IMR-90 (cell line): ENCODE measurements around the gene LHPP. TPM values are rescaled to one million over a fixed set of nuclear protein-coding genes. Genes with fewer than 3 reads are reported as not detected.

Experiments
- ATAC-seq: fragments of 200-7000 bp; cut with Tn5 transposase; 2 replicates; pipeline ENCODE4 v1.9.1; 2020; ENCODE audit warnings: low read depth, mild to moderate bottlenecking, moderate library complexity
- BruUV-seq: library from RNA; stranded (reverse); fragments of 400-500 nt; replicated peaks from 2 replicates; lab custom pipeline; 2021; lab: Mats Ljungman, UMichigan
- CTCF ChIA-PET: fragments of 300-600 bp; formaldehyde crosslinking; extraction: SDS; loops from one replicate; lab custom pipeline; 2021; ENCODE audit warnings: antibody characterized with exemption; lab: Yijun Ruan, JAX
- POLR2A ChIA-PET: fragments of 300-600 bp; sonication (Branson Sonifier 250); formaldehyde crosslinking; loops from one replicate; lab custom pipeline; 2022; ENCODE audit warnings: antibody characterized with exemption; ENCODE audit not compliant: unreplicated experiment; lab: Charles Lee
- DNase-seq: peaks from one replicate; pipeline ENCODE4 v3.0.0; 2013
- H2AFZ ChIP-seq: replicated peaks from 2 replicates; pipeline ENCODE3; 2013; ENCODE audit warnings: low read length, mild to moderate bottlenecking; ENCODE audit not compliant: poor library complexity
- H2AK5ac ChIP-seq: 2 replicates; pipeline ENCODE4 v1.6.1; 2013; ENCODE audit warnings: low read depth, low read length, inconsistent platforms
- H2AK9ac ChIP-seq: replicated peaks from 2 replicates; pipeline ENCODE3; 2013; ENCODE audit warnings: mild to moderate bottlenecking, low read depth, low read length, moderate library complexity; ENCODE audit not compliant: poor library complexity
- H2BK120ac ChIP-seq: 2 replicates; pipeline ENCODE4 v1.6.1; 2013; ENCODE audit warnings: low read depth, low read length, inconsistent platforms
- H2BK15ac ChIP-seq: 3 replicates; pipeline ENCODE4 v1.6.1; 2013; ENCODE audit warnings: low read depth, low read length, inconsistent platforms
- H2BK20ac ChIP-seq: 2 replicates; pipeline ENCODE4 v1.6.1; 2013; ENCODE audit warnings: low read depth, mild to moderate bottlenecking, inconsistent platforms, low read length, moderate library complexity
- H2BK5ac ChIP-seq: 2 replicates; pipeline ENCODE4 v1.6.1; 2013; ENCODE audit warnings: mild to moderate bottlenecking, low read depth, low read length, inconsistent platforms; ENCODE audit not compliant: poor library complexity, severe bottlenecking
- H3K14ac ChIP-seq: replicated peaks from 2 replicates; pipeline ENCODE4 v1.6.1; 2013; ENCODE audit warnings: low read depth, low read length, inconsistent platforms
- H3K18ac ChIP-seq: 2 replicates; pipeline ENCODE4 v1.6.1; 2013; ENCODE audit warnings: low read depth, low read length, control low read depth
- H3K23ac ChIP-seq: 2 replicates; pipeline ENCODE4 v1.6.1; 2013; ENCODE audit warnings: low read depth, low read length, inconsistent platforms
- H3K27ac ChIP-seq: 2 replicates; pipeline ENCODE4 v1.5.1; 2013; ENCODE audit warnings: mild to moderate bottlenecking, control low read depth, low read length; ENCODE audit not compliant: insufficient read depth
- H3K27me3 ChIP-seq: 2 replicates; pipeline ENCODE4 v1.6.1; 2013; ENCODE audit warnings: low read length; ENCODE audit not compliant: control insufficient read depth, insufficient read depth
- H3K36me3 ChIP-seq: 2 replicates; pipeline ENCODE4 v1.6.1; 2013; ENCODE audit warnings: low read length, mixed read lengths; ENCODE audit not compliant: control insufficient read depth, insufficient read depth
- H3K4ac ChIP-seq: 2 replicates; pipeline ENCODE4 v1.6.1; 2013; ENCODE audit warnings: low read depth, low read length, inconsistent platforms
- H3K4me1 ChIP-seq: 2 replicates; pipeline ENCODE4 v1.6.1; 2013; ENCODE audit warnings: low read length, mixed read lengths; ENCODE audit not compliant: control insufficient read depth, insufficient read depth
- H3K4me2 ChIP-seq: 2 replicates; pipeline ENCODE4 v1.6.1; 2013; ENCODE audit warnings: low read depth, mild to moderate bottlenecking, control low read depth, low read length, moderate library complexity
- H3K4me3 ChIP-seq: 2 replicates; pipeline ENCODE4 v1.5.1; 2013; ENCODE audit warnings: low read depth, mild to moderate bottlenecking, control low read depth, low read length, moderate library complexity; ENCODE audit not compliant: insufficient read depth
- H3K56ac ChIP-seq: 2 replicates; pipeline ENCODE4 v1.6.1; 2013; ENCODE audit warnings: low read length, inconsistent platforms; ENCODE audit not compliant: insufficient read depth; ENCODE audit errors: extremely low read depth
- H3K79me1 ChIP-seq, 2 experiments: 2 replicates each; pipeline ENCODE4 v1.6.1; 2013; ENCODE audit warnings: low read length in 2 of 2, inconsistent platforms in 1 of 2, low read depth in 1 of 2
- H3K9ac ChIP-seq: 2 replicates; pipeline ENCODE4 v1.6.1; 2013; ENCODE audit warnings: low read depth, low read length, control low read depth
- H3K9me1 ChIP-seq: 2 replicates; pipeline ENCODE4 v1.6.1; 2013; ENCODE audit warnings: low read length, inconsistent platforms; ENCODE audit not compliant: insufficient read depth
- H3K9me3 ChIP-seq: 2 replicates; pipeline ENCODE4 v1.6.1; 2013; ENCODE audit warnings: low read length; ENCODE audit not compliant: control insufficient read depth, insufficient read depth
- H4K20me1 ChIP-seq: 2 replicates; pipeline ENCODE4 v1.6.1; 2013; ENCODE audit warnings: low read length, inconsistent platforms; ENCODE audit not compliant: insufficient read depth
- H4K5ac ChIP-seq: 2 replicates; pipeline ENCODE4 v1.6.1; 2013; ENCODE audit warnings: mild to moderate bottlenecking, low read depth, low read length, control low read depth
- H4K8ac ChIP-seq, 2 experiments: 2 replicates each; pipeline ENCODE4 v1.6.1; 2013; ENCODE audit warnings: low read depth in 2 of 2, low read length in 2 of 2, control low read depth in 1 of 2, inconsistent platforms in 1 of 2
- H4K91ac ChIP-seq: 2 replicates; pipeline ENCODE4 v1.6.1; 2013; ENCODE audit warnings: low read depth, low read length, inconsistent platforms; ENCODE audit not compliant: insufficient read depth
- BHLHE40 ChIP-seq: fragments of 150-350 bp; IDR thresholded peaks from 2 replicates; pipeline ENCODE4 v1.6.1; 2016; ENCODE audit warnings: mild to moderate bottlenecking, low read depth, low read length
- CEBPB ChIP-seq: IDR thresholded peaks from 2 replicates; pipeline ENCODE4 v1.6.1; 2012; ENCODE audit warnings: low read depth, low read length, improper control_type of control experiment
- CHD1 ChIP-seq: IDR thresholded peaks from 2 replicates; pipeline ENCODE4 v1.6.1; 2012; ENCODE audit warnings: low read depth, low read length, improper control_type of control experiment
- CTCF ChIP-seq: conservative IDR thresholded peaks from 2 replicates; pipeline ENCODE4 v1.5.1; 2012; ENCODE audit warnings: mild to moderate bottlenecking, low read depth, low read length, improper control_type of control experiment
- FOS ChIP-seq: fragments of 150-350 bp; IDR thresholded peaks from 2 replicates; pipeline ENCODE4 v1.6.1; 2016; ENCODE audit warnings: low read depth, low read length
- MAFK ChIP-seq: IDR thresholded peaks from 2 replicates; pipeline ENCODE4 v1.6.1; 2012; ENCODE audit warnings: low read depth, low read length, improper control_type of control experiment
- MAZ ChIP-seq: IDR thresholded peaks from 2 replicates; pipeline ENCODE4 v1.6.1; 2012; ENCODE audit warnings: low read depth, mild to moderate bottlenecking, low read length, improper control_type of control experiment, moderate library complexity, borderline replicate concordance
- MXI1 ChIP-seq: IDR thresholded peaks from 2 replicates; pipeline ENCODE4 v1.6.1; 2012; ENCODE audit warnings: low read depth, mild to moderate bottlenecking, low read length, moderate library complexity, borderline replicate concordance
- NFE2L2 ChIP-seq: fragments of 150-350 bp; IDR thresholded peaks from 2 replicates; pipeline ENCODE4 v1.6.1; 2016; ENCODE audit warnings: low read depth, mild to moderate bottlenecking, low read length
- POLR2A ChIP-seq: IDR thresholded peaks from 2 replicates; pipeline ENCODE4 v1.6.1; 2012; ENCODE audit warnings: mild to moderate bottlenecking, low read depth, low read length
- RAD21 ChIP-seq: IDR thresholded peaks from 2 replicates; pipeline ENCODE4 v1.6.1; 2012; ENCODE audit warnings: low read length, improper control_type of control experiment
- RCOR1 ChIP-seq: IDR thresholded peaks from 2 replicates; pipeline ENCODE4 v1.6.1; 2012; ENCODE audit warnings: mild to moderate bottlenecking, low read length, improper control_type of control experiment; ENCODE audit not compliant: insufficient replicate concordance
- RFX5 ChIP-seq: IDR thresholded peaks from 2 replicates; pipeline ENCODE4 v1.8.0; 2012; ENCODE audit warnings: low read depth, mild to moderate bottlenecking, low read length, moderate library complexity
- SMC3 ChIP-seq: fragments of 150-350 bp; IDR thresholded peaks from 2 replicates; pipeline ENCODE4 v1.6.1; 2016; ENCODE audit warnings: low read depth, mild to moderate bottlenecking, antibody characterized with exemption, low read length, moderate library complexity
- USF2 ChIP-seq: fragments of 150-350 bp; IDR thresholded peaks from 2 replicates; pipeline ENCODE4 v1.6.1; 2017; ENCODE audit warnings: mild to moderate bottlenecking, antibody characterized with exemption, low read length, low read depth
- WGBS, 2 experiments: methylation state at CpG; one replicate each; pipeline versions ENCODE4 v1.1.5 to v1.1.7; 2013; ENCODE audit warnings: missing lambda C conversion rate in 2 of 2; ENCODE audit not compliant: insufficient read length in 1 of 2; ENCODE audit errors: extremely low coverage in 2 of 2; 5-methylcytosine and 5-hydroxymethylcytosine counted together
- dilution Hi-C: fragments of 300-500 bp; cut with HindIII; formaldehyde crosslinking; loops from one replicate; pipeline ENCODE4 v1.14.3; 2018; ENCODE audit warnings: low sequenced_read_pairs; ENCODE audit not compliant: unreplicated experiment
- in situ Hi-C: fragments of 300-500 bp; cut with MboI; formaldehyde crosslinking; loops from 3 replicates; pipeline ENCODE4 v1.14.3; 2019; ENCODE audit warnings: low sequenced_read_pairs, inconsistent platforms, mixed read lengths
- intact Hi-C: fragments of 100-400 bp; cut with micrococcal nuclease; formaldehyde crosslinking; loops from 2 replicates; pipeline ENCODE4 v1.10.0; 2022
- polyA plus RNA-seq, 3 experiments: library from polyadenylated mRNA; depleted of rRNA; stranded (reverse); fragments of >200 nt; gene quantifications; 2 replicates each; pipeline ENCODE4 v1.2.3, GENCODE V29; 2012; ENCODE audit warnings: low replicate concordance in 1 of 3
- total RNA-seq: library from RNA; depleted of rRNA; stranded (reverse); fragments of >200 nt; gene quantifications from 2 replicates; pipeline ENCODE4 v1.2.3, GENCODE V29; 2012
- TF ChIP-seq, protein P1 (sequence below): fragments of 150-350 bp; IDR thresholded peaks from 2 replicates; pipeline ENCODE4 v1.6.1; 2016; ENCODE audit warnings: low read depth, mild to moderate bottlenecking, low read length, moderate library complexity, borderline replicate concordance

LHPP gene
- total and polyA plus RNA-seq, 2 of the 4 experiments (the other 2 are of a cell fraction) = 2.7 to 8.3 TPM

GRCh38 chr10:124637091-124637700 is 175.6 kb downstream of the LHPP start:
- Histone ChIP-seq H2BK120ac (no peak overlapping the region), H3K23ac (no peak overlapping the region), H2AK5ac (no peak overlapping the region), H3K4me1 (peaks cover 10% of the 10 kb centered on the region; the same call in 1 of the 2 replicates), H3K4me2 (no peak overlapping the region), H3K27ac (no peak overlapping the region), H2BK15ac (no peak overlapping the region), H3K4me3 (no peak overlapping the region), H2AK9ac (no peak overlapping the region), H2BK20ac (no peak overlapping the region), H4K5ac (no peak overlapping the region), H2BK5ac (no peak overlapping the region), H4K91ac (no peak overlapping the region), H3K79me1 (peaks cover 0 to 13% of the 10 kb centered on the region in 2 experiments; a peak in 1 of 4 replicates), H3K36me3 (no peaks in the 10 kb centered on the region), H3K27me3 (no peaks in the 10 kb centered on the region), H3K4ac (no peak overlapping the region), H3K14ac (no peak overlapping the region), H3K56ac (no peak overlapping the region), H3K18ac (no peak overlapping the region), H2AFZ (no peak overlapping the region), H3K9ac (no peak overlapping the region), H4K20me1 (peaks cover 3% of the 10 kb centered on the region), H3K9me1 (peaks cover 10% of the 10 kb centered on the region), H3K9me3 (no peaks in the 10 kb centered on the region), H4K8ac (no peak overlapping the region)
- no TSS peak for BruUV-seq
- ATAC-seq (no peak), DNase-seq (no peak)
- TF ChIP-seq, protein P1, sequence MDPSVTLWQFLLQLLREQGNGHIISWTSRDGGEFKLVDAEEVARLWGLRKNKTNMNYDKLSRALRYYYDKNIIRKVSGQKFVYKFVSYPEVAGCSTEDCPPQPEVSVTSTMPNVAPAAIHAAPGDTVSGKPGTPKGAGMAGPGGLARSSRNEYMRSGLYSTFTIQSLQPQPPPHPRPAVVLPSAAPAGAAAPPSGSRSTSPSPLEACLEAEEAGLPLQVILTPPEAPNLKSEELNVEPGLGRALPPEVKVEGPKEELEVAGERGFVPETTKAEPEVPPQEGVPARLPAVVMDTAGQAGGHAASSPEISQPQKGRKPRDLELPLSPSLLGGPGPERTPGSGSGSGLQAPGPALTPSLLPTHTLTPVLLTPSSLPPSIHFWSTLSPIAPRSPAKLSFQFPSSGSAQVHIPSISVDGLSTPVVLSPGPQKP = no peak
- no peak for TF ChIP-seq RAD21
- no peak for TF ChIP-seq RCOR1
- TF ChIP-seq FOS = no peak
- no peak for TF ChIP-seq CHD1
- no peak for TF ChIP-seq POLR2A
- no peak for TF ChIP-seq SMC3
- TF ChIP-seq MAFK = no peak
- no peak for TF ChIP-seq BHLHE40
- TF ChIP-seq MAZ = no peak
- TF ChIP-seq USF2 = no peak
- TF ChIP-seq RFX5 = no peak
- no peak for TF ChIP-seq NFE2L2
- TF ChIP-seq CTCF = no peak
- TF ChIP-seq MXI1 = no peak
- TF ChIP-seq CEBPB = no peak
- in situ Hi-C loops (no loop called here), intact Hi-C loops (no loop called here), dilution Hi-C loops (no loop called here)
- 100% methylated on average over 4 of the region's 14 CpGs; no CpG with 5 or more reads in 1 of the 2 experiments for WGBS, 2 experiments
- ChIA-PET CTCF (no interaction called here), POLR2A (no interaction called here)
